ENCODE data around the gene EHMT1.

DNA sequence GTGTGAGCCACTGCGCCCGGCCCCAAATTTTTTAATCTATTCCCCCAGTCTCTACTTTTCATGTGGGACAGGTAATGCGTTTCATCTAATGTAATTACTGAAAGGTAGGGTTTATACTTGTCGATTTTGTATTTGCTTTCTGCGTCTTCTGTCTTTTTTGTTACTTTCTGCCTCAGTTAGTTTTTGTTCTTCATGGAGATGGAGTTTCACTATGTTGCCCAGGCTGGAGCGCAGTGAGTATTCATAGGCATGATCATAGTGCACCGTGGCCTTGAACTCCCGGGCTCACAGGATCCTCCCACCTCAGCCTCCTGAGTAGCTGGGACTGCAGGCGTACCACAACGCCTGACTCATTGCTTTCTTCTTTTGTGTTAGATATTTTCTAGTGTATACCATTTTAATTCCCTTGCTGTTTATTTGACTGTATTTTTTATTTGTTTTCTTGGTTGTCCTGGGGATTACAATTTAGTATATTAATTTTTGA, 23.4 kb downstream of the EHMT1 start:
- TF ChIP-seq TCF12 (IDR thresholded peaks at IDR 0.05; ENCODE audit: low read depth) (no peak), RAD21 (IDR thresholded peaks at IDR 0.05; ENCODE audit: low read depth) (no peak), EP300 (IDR thresholded peaks at IDR 0.05; ENCODE audit: borderline replicate concordance) (no peak), YY1 (IDR thresholded peaks at IDR 0.05; ENCODE audit: low read depth) (no peak), CREB1 (IDR thresholded peaks at IDR 0.05; ENCODE audit: low read depth) (no peak), TAF1 (IDR thresholded peaks at IDR 0.05; ENCODE audit: low read depth) (no peak), CEBPB (IDR thresholded peaks at IDR 0.05) (no peak), FOXM1 (IDR thresholded peaks at IDR 0.05; ENCODE audit: borderline replicate concordance, low read depth) (no peak), NFIC (IDR thresholded peaks at IDR 0.05) (no peak), ZBTB7A (IDR thresholded peaks at IDR 0.05; ENCODE audit: low read depth) (no peak), TEAD4 (IDR thresholded peaks at IDR 0.05) (no peak)
- TF ChIP-seq, protein P1, sequence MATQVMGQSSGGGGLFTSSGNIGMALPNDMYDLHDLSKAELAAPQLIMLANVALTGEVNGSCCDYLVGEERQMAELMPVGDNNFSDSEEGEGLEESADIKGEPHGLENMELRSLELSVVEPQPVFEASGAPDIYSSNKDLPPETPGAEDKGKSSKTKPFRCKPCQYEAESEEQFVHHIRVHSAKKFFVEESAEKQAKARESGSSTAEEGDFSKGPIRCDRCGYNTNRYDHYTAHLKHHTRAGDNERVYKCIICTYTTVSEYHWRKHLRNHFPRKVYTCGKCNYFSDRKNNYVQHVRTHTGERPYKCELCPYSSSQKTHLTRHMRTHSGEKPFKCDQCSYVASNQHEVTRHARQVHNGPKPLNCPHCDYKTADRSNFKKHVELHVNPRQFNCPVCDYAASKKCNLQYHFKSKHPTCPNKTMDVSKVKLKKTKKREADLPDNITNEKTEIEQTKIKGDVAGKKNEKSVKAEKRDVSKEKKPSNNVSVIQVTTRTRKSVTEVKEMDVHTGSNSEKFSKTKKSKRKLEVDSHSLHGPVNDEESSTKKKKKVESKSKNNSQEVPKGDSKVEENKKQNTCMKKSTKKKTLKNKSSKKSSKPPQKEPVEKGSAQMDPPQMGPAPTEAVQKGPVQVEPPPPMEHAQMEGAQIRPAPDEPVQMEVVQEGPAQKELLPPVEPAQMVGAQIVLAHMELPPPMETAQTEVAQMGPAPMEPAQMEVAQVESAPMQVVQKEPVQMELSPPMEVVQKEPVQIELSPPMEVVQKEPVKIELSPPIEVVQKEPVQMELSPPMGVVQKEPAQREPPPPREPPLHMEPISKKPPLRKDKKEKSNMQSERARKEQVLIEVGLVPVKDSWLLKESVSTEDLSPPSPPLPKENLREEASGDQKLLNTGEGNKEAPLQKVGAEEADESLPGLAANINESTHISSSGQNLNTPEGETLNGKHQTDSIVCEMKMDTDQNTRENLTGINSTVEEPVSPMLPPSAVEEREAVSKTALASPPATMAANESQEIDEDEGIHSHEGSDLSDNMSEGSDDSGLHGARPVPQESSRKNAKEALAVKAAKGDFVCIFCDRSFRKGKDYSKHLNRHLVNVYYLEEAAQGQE (IDR thresholded peaks at IDR 0.05; ENCODE audit: low read depth) = no peak
- TF ChIP-seq, protein P2, sequence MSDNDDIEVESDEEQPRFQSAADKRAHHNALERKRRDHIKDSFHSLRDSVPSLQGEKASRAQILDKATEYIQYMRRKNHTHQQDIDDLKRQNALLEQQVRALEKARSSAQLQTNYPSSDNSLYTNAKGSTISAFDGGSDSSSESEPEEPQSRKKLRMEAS (IDR thresholded peaks at IDR 0.05) = no peak
- TF ChIP-seq, protein P3, sequence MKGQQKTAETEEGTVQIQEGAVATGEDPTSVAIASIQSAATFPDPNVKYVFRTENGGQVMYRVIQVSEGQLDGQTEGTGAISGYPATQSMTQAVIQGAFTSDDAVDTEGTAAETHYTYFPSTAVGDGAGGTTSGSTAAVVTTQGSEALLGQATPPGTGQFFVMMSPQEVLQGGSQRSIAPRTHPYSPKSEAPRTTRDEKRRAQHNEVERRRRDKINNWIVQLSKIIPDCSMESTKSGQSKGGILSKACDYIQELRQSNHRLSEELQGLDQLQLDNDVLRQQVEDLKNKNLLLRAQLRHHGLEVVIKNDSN (IDR thresholded peaks at IDR 0.05) = no peak
